PC-3 (cell line): ENCODE data around the gene RBM20. TPM values are rescaled to one million over a fixed set of nuclear protein-coding genes. Genes with fewer than 3 reads are reported as not detected.
A peak's percentile ranks its signal among the peaks of the same experiment; 100 is the strongest.

ENCODE experiments used
- ATAC-seq: fragments of 200-7000 bp; cut with Tn5 transposase; 2 replicates; pipeline ENCODE4 v1.9.1; 2020; ENCODE audit warnings: mild to moderate bottlenecking, moderate library complexity
- BruUV-seq: library from RNA; stranded (reverse); fragments of 400-500 nt; replicated peaks from 2 replicates; lab custom pipeline; 2021; lab: Mats Ljungman, UMichigan
- CTCF ChIA-PET: fragments of 300-600 bp; sonication (Branson Sonifier 250); formaldehyde crosslinking; loops from one replicate; lab custom pipeline; 2022; ENCODE audit warnings: antibody characterized with exemption; lab: Charles Lee
- POLR2A ChIA-PET: fragments of 300-600 bp; sonication (Branson Sonifier 250); formaldehyde crosslinking; loops from one replicate; lab custom pipeline; 2022; ENCODE audit warnings: antibody characterized with exemption; ENCODE audit not compliant: unreplicated experiment; lab: Charles Lee
- DNase-seq: peaks from one replicate; pipeline ENCODE4 v3.0.0-alpha.2; 2015
- H2AFZ ChIP-seq: fragments of 300-600 bp; sonication (generic); 2 replicates; pipeline ENCODE4 v1.6.0; 2016; ENCODE audit warnings: antibody characterized with exemption, low read length
- H3F3A ChIP-seq: fragments of 300-600 bp; sonication (generic); one replicate; pipeline ENCODE4 v1.6.0; 2017; ENCODE audit warnings: antibody characterized with exemption, low read length, control low read depth, mild to moderate bottlenecking; ENCODE audit not compliant: unreplicated experiment
- H3K27ac ChIP-seq: fragments of 300-600 bp; sonication (generic); 2 replicates; pipeline ENCODE4 v1.5.1; 2016; ENCODE audit warnings: mild to moderate bottlenecking, low read length
- H3K27me3 ChIP-seq: fragments of 300-600 bp; sonication (generic); 2 replicates; pipeline ENCODE4 v1.6.1; 2016; ENCODE audit warnings: low read length, mixed read lengths
- H3K36me3 ChIP-seq: fragments of 300-600 bp; sonication (generic); 2 replicates; pipeline ENCODE4 v1.6.1; 2016; ENCODE audit warnings: low read depth, mixed run types, low read length, mixed read lengths
- H3K4me1 ChIP-seq: fragments of 300-600 bp; sonication (generic); 2 replicates; pipeline ENCODE4 v1.5.1; 2016; ENCODE audit warnings: low read length; ENCODE audit not compliant: insufficient read depth
- H3K4me2 ChIP-seq: fragments of 300-600 bp; sonication (generic); 2 replicates; pipeline ENCODE4 v1.6.0; 2016; ENCODE audit warnings: low read length
- H3K4me3 ChIP-seq: fragments of 300-600 bp; sonication (generic); 2 replicates; pipeline ENCODE4 v1.5.1; 2016; ENCODE audit warnings: mild to moderate bottlenecking, low read length, mixed read lengths
- H3K79me2 ChIP-seq: fragments of 300-600 bp; sonication (generic); 2 replicates; pipeline ENCODE4 v1.6.1; 2017; ENCODE audit warnings: low read length, mixed read lengths
- H3K9ac ChIP-seq: fragments of 300-600 bp; sonication (generic); 2 replicates; pipeline ENCODE4 v1.6.0; 2016; ENCODE audit warnings: mild to moderate bottlenecking, low read length
- H3K9me2 ChIP-seq: fragments of 300-600 bp; sonication (generic); replicated peaks from 2 replicates; pipeline ENCODE4 v1.6.1; 2016; ENCODE audit warnings: mixed run types, low read length, mixed read lengths
- H3K9me3 ChIP-seq: fragments of 300-600 bp; sonication (generic); 2 replicates; pipeline ENCODE4 v1.6.1; 2016; ENCODE audit warnings: low read length, mixed read lengths
- H4K20me1 ChIP-seq: fragments of 300-600 bp; sonication (generic); 2 replicates; pipeline ENCODE4 v1.6.1; 2016; ENCODE audit warnings: low read length, mixed read lengths
- EZH2 ChIP-seq: fragments of 300-600 bp; sonication (generic); IDR thresholded peaks from one replicate; pipeline ENCODE4 v1.6.1; 2017; ENCODE audit warnings: antibody characterized with exemption, mild to moderate bottlenecking, low read length; ENCODE audit not compliant: unreplicated experiment
- EZH2phosphoT487 ChIP-seq: fragments of 300-600 bp; sonication (generic); IDR thresholded peaks from 2 replicates; pipeline ENCODE4 v1.6.1; 2018; ENCODE audit warnings: mild to moderate bottlenecking, antibody characterized with exemption, low read length, borderline replicate concordance
- intact Hi-C: fragments of 100-400 bp; cut with micrococcal nuclease; formaldehyde crosslinking; loops from 2 replicates; pipeline ENCODE4 v1.9.0; 2023
- total RNA-seq: library from RNA; depleted of rRNA; stranded (reverse); fragments of >200 nt; gene quantifications from 2 replicates; pipeline ENCODE4 v1.2.3, GENCODE V29; 2014
- TF ChIP-seq, protein P1 (sequence below): fragments of 300-600 bp; sonication (generic); conservative IDR thresholded peaks from 2 replicates; pipeline ENCODE4 v1.5.1; 2017; ENCODE audit warnings: antibody characterized with exemption, low read depth, mild to moderate bottlenecking, low read length

RBM20 gene
- total RNA-seq, 1 experiment from 2014 or later = 0.40 TPM

DNA sequence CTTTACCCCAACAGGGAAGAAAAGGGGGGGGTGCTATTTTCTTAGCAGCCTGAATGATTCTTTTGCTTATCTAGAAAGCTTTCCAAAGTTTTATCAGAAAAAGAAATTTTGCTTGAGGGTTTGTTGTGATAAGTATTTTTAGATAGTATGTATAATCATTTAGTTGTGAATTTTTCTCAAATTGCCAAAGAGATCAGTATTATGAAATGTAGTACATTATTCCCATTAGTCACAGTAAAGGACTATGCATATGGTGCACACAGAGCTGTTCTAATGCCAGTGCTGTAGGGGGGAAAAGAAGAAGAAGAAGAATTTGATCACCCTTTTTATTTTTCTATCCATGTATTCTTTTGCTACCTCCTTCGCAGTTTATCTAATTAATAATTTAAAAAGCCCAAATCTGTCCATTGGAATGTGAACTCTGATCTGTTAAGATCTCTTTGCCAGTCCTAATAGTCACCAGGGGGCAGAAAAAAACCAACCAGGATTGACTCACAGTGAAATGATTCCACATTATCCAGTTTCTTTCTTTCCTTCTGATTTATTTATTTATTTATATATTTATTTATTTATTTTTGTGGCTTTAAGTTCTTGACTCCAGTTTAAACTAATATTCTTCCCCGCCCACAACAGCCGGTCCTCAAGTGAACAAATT lies 4.7 kb downstream of the RBM20 start:
- intact Hi-C loops = no loop called here
- ATAC-seq (no peak), DNase-seq (no peak)
- Histone ChIP-seq H3K79me2 (no peaks in the 10 kb centered on the region), H3F3A (no peaks in the 10 kb centered on the region), H3K36me3 (no peaks in the 10 kb centered on the region), H3K4me2 (no peak overlapping the region), H2AFZ (no peak overlapping the region), H3K9me3 (no peaks in the 10 kb centered on the region), H3K9me2 (no peaks in the 10 kb centered on the region), H3K27ac (no peak overlapping the region), H3K4me3 (no peak overlapping the region), H3K4me1 (peaks cover 20% of the 10 kb centered on the region), H4K20me1 (no peaks in the 10 kb centered on the region), H3K27me3 (no peaks in the 10 kb centered on the region), H3K9ac (no peak overlapping the region)
- TF ChIP-seq EZH2 (no peak), EZH2phosphoT487 (no peak)
- TF ChIP-seq, protein P1, sequence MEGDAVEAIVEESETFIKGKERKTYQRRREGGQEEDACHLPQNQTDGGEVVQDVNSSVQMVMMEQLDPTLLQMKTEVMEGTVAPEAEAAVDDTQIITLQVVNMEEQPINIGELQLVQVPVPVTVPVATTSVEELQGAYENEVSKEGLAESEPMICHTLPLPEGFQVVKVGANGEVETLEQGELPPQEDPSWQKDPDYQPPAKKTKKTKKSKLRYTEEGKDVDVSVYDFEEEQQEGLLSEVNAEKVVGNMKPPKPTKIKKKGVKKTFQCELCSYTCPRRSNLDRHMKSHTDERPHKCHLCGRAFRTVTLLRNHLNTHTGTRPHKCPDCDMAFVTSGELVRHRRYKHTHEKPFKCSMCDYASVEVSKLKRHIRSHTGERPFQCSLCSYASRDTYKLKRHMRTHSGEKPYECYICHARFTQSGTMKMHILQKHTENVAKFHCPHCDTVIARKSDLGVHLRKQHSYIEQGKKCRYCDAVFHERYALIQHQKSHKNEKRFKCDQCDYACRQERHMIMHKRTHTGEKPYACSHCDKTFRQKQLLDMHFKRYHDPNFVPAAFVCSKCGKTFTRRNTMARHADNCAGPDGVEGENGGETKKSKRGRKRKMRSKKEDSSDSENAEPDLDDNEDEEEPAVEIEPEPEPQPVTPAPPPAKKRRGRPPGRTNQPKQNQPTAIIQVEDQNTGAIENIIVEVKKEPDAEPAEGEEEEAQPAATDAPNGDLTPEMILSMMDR = 0 out of 2 replicates have a peak, but pooled peaks have one; percentile 12
- POLR2A ChIA-PET = no interaction called here
- BruUV-seq = no TSS peak
- CTCF ChIA-PET = no interaction called here

DNA sequence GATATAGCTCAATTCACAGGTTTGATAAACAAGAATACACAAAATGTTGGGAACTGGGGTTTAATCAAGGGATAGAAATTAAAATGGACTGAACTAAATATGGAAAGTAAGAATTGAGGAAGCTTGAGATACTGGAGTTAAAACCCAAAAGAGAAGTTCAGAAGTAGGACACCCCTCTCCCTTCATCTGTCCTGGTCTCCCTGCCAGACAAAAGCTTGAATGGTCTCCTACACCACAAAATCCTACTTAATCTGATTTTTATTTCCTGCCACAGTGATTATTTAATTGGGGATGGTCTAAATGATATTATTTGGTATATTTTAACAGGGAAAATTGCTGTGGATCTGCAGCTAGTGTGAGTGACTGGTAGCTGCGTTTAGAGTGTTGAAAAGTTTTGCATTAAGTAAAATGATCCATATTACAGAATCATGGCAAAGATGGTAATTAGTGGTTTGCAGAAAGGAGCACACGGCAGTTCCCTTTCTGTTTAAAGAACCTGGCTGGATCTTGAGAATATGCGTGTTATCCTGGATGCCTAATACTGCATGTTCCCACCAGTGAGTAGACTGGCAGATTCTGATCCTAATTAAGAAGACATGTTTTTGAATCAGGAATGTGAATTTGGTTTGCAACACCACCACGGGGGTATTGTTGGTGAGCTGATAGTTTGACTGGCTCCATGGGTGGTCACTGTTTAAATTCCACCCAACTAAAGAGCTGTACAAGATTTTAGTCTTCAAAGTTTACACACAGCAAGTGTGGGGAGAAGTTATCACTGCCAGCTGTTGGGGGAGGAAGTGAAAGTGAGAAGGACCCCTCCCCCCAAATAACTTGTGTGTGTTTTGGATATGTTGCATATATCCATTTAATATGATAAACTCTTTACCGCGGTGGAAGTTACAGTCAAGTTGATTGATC lies 5.5 kb downstream of the RBM20 start:
- H3K79me2 ChIP-seq = no peaks in the 10 kb centered on the region
- H3K4me3 ChIP-seq = no peak overlapping the region
- H2AFZ ChIP-seq = no peak overlapping the region
- CTCF ChIA-PET = no interaction called here
- TF ChIP-seq EZH2phosphoT487 (no peak), EZH2 (no peak)
- TF ChIP-seq, protein P1 = no peak
- H4K20me1 ChIP-seq = no peaks in the 10 kb centered on the region
- no peak overlapping the region for H3K27ac ChIP-seq
- ATAC-seq (no peak), DNase-seq (no peak)
- H3K4me1 ChIP-seq = peaks cover 20% of the 10 kb centered on the region
- H3F3A ChIP-seq = no peaks in the 10 kb centered on the region
- H3K9ac ChIP-seq = no peak overlapping the region
- H3K4me2 ChIP-seq = no peak overlapping the region
- no peaks in the 10 kb centered on the region for H3K9me3 ChIP-seq
- H3K27me3 ChIP-seq = no peaks in the 10 kb centered on the region
- no TSS peak for BruUV-seq
- H3K36me3 ChIP-seq = no peaks in the 10 kb centered on the region
- intact Hi-C loops = no loop called here
- no peaks in the 10 kb centered on the region for H3K9me2 ChIP-seq
- POLR2A ChIA-PET = no interaction called here

DNA sequence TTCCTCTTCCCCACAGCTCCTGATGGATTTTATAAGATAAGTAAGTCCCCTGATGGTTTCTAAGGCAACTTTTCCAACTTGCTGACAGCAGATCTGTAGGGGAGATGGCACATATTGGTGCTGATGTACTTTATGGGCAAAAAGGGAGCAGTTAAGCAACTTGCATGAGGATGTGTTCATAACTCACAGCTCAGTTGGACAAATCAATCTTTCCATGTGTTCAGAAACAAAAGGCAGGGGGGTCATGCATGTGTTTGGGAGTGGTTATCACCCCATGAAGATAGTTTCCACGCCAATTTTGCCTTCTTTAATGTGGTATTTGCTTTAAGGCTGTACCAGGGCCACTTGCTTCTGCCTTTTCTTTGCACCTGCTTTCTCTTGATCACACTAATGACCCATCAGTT lies 6.1 kb downstream of the RBM20 start:
- Histone ChIP-seq H3K36me3 (no peaks in the 10 kb centered on the region), H3K4me2 (no peak overlapping the region), H3K27ac (no peak overlapping the region), H4K20me1 (no peaks in the 10 kb centered on the region), H3K9ac (no peak overlapping the region), H3K4me1 (peaks cover 20% of the 10 kb centered on the region), H3K9me3 (no peaks in the 10 kb centered on the region), H3K4me3 (no peak overlapping the region), H2AFZ (no peak overlapping the region), H3K27me3 (no peaks in the 10 kb centered on the region), H3F3A (no peaks in the 10 kb centered on the region), H3K9me2 (no peaks in the 10 kb centered on the region), H3K79me2 (no peaks in the 10 kb centered on the region)
- ChIA-PET POLR2A (no interaction called here), CTCF (no interaction called here)
- ATAC-seq = no peak
- TF ChIP-seq EZH2phosphoT487 = no peak
- TF ChIP-seq EZH2 = no peak
- TF ChIP-seq, protein P1 = no peak
- BruUV-seq = no TSS peak
- intact Hi-C loops = no loop called here
- DNase-seq = no peak
